Gastrocnemius medialis (tissue), 4 donors: ENCODE measurements around the gene PPCDC.

Source experiments
- POLR2A ChIP-seq, 2 donors: fragments of 450-650 bp; IDR thresholded peaks; one replicate each; pipeline ENCODE4 v1.6.1; 2017; ENCODE audit warnings: antibody characterized with exemption in 2 of 2, mild to moderate bottlenecking in 2 of 2, moderate library complexity in 2 of 2
- TF ChIP-seq, protein P1 (sequence below), 5 experiments: fragments of 450-650 bp in 3 of 5; fragments of 200-600 bp in 2 of 5; sonication (generic) in 2 of 5; IDR thresholded peaks in 4 of 5; conservative IDR thresholded peaks in 1 of 5; 1 replicate in 4 of 5; 2 replicates in 1 of 5; pipeline ENCODE4 v1.5.1; 2016 to 2019; ENCODE audit warnings: antibody characterized with exemption in 5 of 5, mild to moderate bottlenecking in 3 of 5, moderate library complexity in 3 of 5

DNA sequence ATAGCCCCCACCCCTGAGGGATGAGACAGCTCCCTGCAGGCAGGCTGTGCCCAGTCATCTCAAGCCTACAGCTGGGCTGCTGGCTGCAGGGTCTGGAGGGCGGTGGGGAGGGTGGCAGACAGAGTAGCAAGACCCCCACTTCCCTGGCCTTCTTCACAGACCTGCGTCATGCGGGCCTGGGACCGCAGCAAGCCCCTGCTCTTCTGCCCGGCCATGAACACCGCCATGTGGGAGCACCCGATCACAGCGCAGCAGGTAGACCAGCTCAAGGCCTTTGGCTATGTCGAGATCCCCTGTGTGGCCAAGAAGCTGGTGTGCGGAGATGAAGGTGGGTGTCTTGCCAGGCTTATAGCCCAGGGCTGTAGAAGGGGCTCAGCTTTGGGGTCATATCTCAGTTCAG is 25.0 kb downstream of the PPCDC start:
- no peak for TF ChIP-seq POLR2A (IDR thresholded peaks at IDR 0.05)
- TF ChIP-seq, protein P1, sequence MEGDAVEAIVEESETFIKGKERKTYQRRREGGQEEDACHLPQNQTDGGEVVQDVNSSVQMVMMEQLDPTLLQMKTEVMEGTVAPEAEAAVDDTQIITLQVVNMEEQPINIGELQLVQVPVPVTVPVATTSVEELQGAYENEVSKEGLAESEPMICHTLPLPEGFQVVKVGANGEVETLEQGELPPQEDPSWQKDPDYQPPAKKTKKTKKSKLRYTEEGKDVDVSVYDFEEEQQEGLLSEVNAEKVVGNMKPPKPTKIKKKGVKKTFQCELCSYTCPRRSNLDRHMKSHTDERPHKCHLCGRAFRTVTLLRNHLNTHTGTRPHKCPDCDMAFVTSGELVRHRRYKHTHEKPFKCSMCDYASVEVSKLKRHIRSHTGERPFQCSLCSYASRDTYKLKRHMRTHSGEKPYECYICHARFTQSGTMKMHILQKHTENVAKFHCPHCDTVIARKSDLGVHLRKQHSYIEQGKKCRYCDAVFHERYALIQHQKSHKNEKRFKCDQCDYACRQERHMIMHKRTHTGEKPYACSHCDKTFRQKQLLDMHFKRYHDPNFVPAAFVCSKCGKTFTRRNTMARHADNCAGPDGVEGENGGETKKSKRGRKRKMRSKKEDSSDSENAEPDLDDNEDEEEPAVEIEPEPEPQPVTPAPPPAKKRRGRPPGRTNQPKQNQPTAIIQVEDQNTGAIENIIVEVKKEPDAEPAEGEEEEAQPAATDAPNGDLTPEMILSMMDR (IDR thresholded peaks at IDR 0.05 in 4 of 5, conservative IDR thresholded peaks at IDR 0.05 in 1 of 5) = no peak
